ENCODE results near the gene CHD6.

The CHD6 gene

DNA sequence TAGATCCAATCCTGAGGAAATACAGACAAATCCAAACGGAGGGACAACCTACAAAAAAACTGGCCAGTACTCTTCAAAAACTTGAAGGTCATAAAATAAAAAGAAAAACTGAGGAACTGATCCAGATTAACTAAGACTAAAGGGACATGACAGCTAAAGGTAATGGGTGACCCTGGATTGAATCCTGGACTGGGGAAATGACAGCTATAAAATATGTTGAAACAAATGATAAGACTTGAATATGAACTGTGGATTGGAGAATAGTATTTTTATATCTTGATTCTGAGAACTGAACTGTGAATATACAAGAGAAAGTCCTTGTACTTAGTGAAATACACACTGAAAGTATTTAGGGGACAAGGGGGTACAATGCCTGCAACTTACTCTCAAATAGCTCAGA, 154.6 kb downstream of the CHD6 start:
- H3K18ac ChIP-seq (ENCODE audit: low read depth in 1 of 2, low read length in 2 of 2) = no peak overlapping the region
- no peak overlapping the region for H2BK120ac ChIP-seq (ENCODE audit: low read depth, low read length)
- no CpG with 5 or more reads among the region's 1 CpG for WGBS

DNA sequence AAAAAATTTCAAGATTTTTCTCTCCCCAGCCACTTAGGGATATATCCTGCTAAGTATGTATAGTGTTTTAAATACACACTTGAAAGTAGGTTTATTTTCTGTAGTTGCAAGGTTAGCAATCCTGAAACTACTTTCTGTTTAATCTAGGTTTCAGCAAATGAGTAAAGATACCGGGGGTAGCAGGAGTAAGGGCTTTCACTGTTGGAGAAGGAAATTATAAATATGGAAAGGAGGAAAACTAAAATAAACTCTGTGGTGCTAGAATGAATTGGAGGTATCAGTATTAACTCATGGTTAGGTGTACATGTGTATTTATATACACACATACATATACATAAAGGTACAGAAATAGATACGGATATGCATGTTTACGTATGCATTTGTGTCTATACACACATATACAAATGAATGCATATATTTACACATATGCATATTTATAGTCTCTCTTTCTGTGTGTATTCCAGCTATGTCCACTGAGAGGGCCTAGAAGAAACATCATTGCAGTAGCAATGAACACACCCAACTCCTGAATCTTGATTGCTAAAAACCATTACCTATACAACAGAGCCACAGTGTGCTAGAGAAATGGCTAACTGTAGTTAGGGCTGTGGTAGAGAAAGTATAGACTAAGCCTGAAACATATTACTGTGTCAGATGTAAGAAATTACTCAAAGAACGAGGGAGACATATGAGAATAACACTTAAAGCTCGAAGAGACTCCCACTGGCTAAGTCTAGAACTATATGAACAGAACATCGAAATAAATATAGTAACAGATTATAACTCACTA, 155.6 kb downstream of the CHD6 start:
- no peak overlapping the region for H3K14ac ChIP-seq (ENCODE audit: low read length in 2 of 2)
- WGBS = 100% methylated on average over 2 of the region's 6 CpGs
- H3K36me3 ChIP-seq (ENCODE audit: control insufficient read depth in 1 of 2, insufficient read depth in 2 of 2, low read depth in 1 of 2, low read length in 2 of 2) = peaks cover 17 to 65% of the 10 kb centered on the region in 2 experiments
- H3K79me1 ChIP-seq (replicated peaks; ENCODE audit: low read length, poor library complexity, severe bottlenecking) = peaks cover 2% of the 10 kb centered on the region
- H2AK5ac ChIP-seq (ENCODE audit: low read length, severe bottlenecking) = no peak overlapping the region
- no peaks in the 10 kb centered on the region for H3K27me3 ChIP-seq (ENCODE audit: control insufficient read depth in 1 of 2, insufficient read depth in 1 of 2, low read length in 2 of 2)
- H3K18ac ChIP-seq (ENCODE audit: low read depth in 1 of 2, low read length in 2 of 2) = no peak overlapping the region
- no peak overlapping the region for H4K8ac ChIP-seq (ENCODE audit: low read length)
- H3K27ac ChIP-seq (ENCODE audit: low read length, poor library complexity, severe bottlenecking) = no peak overlapping the region
- H3K23ac ChIP-seq (ENCODE audit: low read length in 2 of 2) = no peak overlapping the region
- H2BK15ac ChIP-seq (ENCODE audit: low read depth, poor library complexity, severe bottlenecking) = no peak overlapping the region
- H2BK120ac ChIP-seq (ENCODE audit: low read depth, low read length) = no peak overlapping the region
- H4K91ac ChIP-seq (ENCODE audit: low read length) = no peak overlapping the region
- no peak overlapping the region for H3K4ac ChIP-seq (ENCODE audit: low read depth in 1 of 2, low read length in 2 of 2)
- H3K9me3 ChIP-seq (ENCODE audit: control insufficient read depth, low read length) = peaks cover 5% of the 10 kb centered on the region
- no peak overlapping the region for H3K9ac ChIP-seq (ENCODE audit: low read length)
- no peak overlapping the region for H2BK5ac ChIP-seq (ENCODE audit: low read depth, low read length, poor library complexity, severe bottlenecking)
- DNase-seq = no peak
- H3K4me3 ChIP-seq (ENCODE audit: insufficient read depth in 1 of 2, low read depth in 1 of 2, low read length in 2 of 2) = no peak overlapping the region
- no peak overlapping the region for H2AFZ ChIP-seq (ENCODE audit: low read depth, low read length)
- no peak overlapping the region for H2BK12ac ChIP-seq (ENCODE audit: low read length in 2 of 2)
- peaks cover 2% of the 10 kb centered on the region for H3K4me1 ChIP-seq (ENCODE audit: control insufficient read depth, insufficient read depth, low read depth, low read length)
- H3K4me2 ChIP-seq (ENCODE audit: low read length, poor library complexity, severe bottlenecking) = no peak overlapping the region

More for the DNA sequence above, 154.6 kb downstream of the CHD6 start:
- H3K4me2 ChIP-seq (ENCODE audit: low read length, poor library complexity, severe bottlenecking) = no peak overlapping the region
- H3K23ac ChIP-seq (ENCODE audit: low read length in 2 of 2) = no peak overlapping the region
- no peaks in the 10 kb centered on the region for H3K27me3 ChIP-seq (ENCODE audit: control insufficient read depth in 1 of 2, insufficient read depth in 1 of 2, low read length in 2 of 2)
- peaks cover 3% of the 10 kb centered on the region for H3K79me1 ChIP-seq (replicated peaks; ENCODE audit: low read length, poor library complexity, severe bottlenecking)
- no peak overlapping the region for H2BK12ac ChIP-seq (ENCODE audit: low read length in 2 of 2)
- H2AK5ac ChIP-seq (ENCODE audit: low read length, severe bottlenecking) = no peak overlapping the region
- H4K91ac ChIP-seq (ENCODE audit: low read length) = no peak overlapping the region
- H2AFZ ChIP-seq (ENCODE audit: low read depth, low read length) = no peak overlapping the region
- H3K4me3 ChIP-seq (ENCODE audit: insufficient read depth in 1 of 2, low read depth in 1 of 2, low read length in 2 of 2) = no peak overlapping the region
- H3K9me3 ChIP-seq (ENCODE audit: control insufficient read depth, low read length) = peaks cover 5% of the 10 kb centered on the region
- no peak overlapping the region for H4K8ac ChIP-seq (ENCODE audit: low read length)
- no peak for DNase-seq
- no peak overlapping the region for H2BK5ac ChIP-seq (ENCODE audit: low read depth, low read length, poor library complexity, severe bottlenecking)
- H3K36me3 ChIP-seq (ENCODE audit: control insufficient read depth in 1 of 2, insufficient read depth in 2 of 2, low read depth in 1 of 2, low read length in 2 of 2) = peaks cover 16 to 62% of the 10 kb centered on the region in 2 experiments
- no peak overlapping the region for H2BK15ac ChIP-seq (ENCODE audit: low read depth, poor library complexity, severe bottlenecking)
- no peak overlapping the region for H3K9ac ChIP-seq (ENCODE audit: low read length)
- H3K4me1 ChIP-seq (ENCODE audit: control insufficient read depth, insufficient read depth, low read depth, low read length) = peaks cover 2% of the 10 kb centered on the region
- H3K14ac ChIP-seq (ENCODE audit: low read length in 2 of 2) = no peak overlapping the region
- no peak overlapping the region for H3K4ac ChIP-seq (ENCODE audit: low read depth in 1 of 2, low read length in 2 of 2)
- no peak overlapping the region for H3K27ac ChIP-seq (ENCODE audit: low read length, poor library complexity, severe bottlenecking)

- Histone ChIP-seq H3K18ac (ENCODE audit: low read depth in 1 of 2, low read length in 2 of 2) (no peak overlapping the region), H3K14ac (ENCODE audit: low read length in 2 of 2) (no peak overlapping the region), H3K9ac (ENCODE audit: low read length) (no peak overlapping the region), H3K23ac (ENCODE audit: low read length in 2 of 2) (no peak overlapping the region), H3K27me3 (ENCODE audit: control insufficient read depth in 1 of 2, insufficient read depth in 1 of 2, low read length in 2 of 2) (no peaks in the 10 kb centered on the region), H2BK120ac (ENCODE audit: low read depth, low read length) (no peak overlapping the region), H2AK5ac (ENCODE audit: low read length, severe bottlenecking) (no peak overlapping the region), H2BK12ac (ENCODE audit: low read length in 2 of 2) (no peak overlapping the region), H3K4me3 (ENCODE audit: insufficient read depth in 1 of 2, low read depth in 1 of 2, low read length in 2 of 2) (no peak overlapping the region), H2BK5ac (ENCODE audit: low read depth, low read length, poor library complexity, severe bottlenecking) (no peak overlapping the region), H3K27ac (ENCODE audit: low read length, poor library complexity, severe bottlenecking) (no peak overlapping the region), H3K4ac (ENCODE audit: low read depth in 1 of 2, low read length in 2 of 2) (no peak overlapping the region), H4K91ac (ENCODE audit: low read length) (no peak overlapping the region), H3K79me1 (replicated peaks; ENCODE audit: low read length, poor library complexity, severe bottlenecking) (peaks cover 4% of the 10 kb centered on the region), H3K36me3 (ENCODE audit: control insufficient read depth in 1 of 2, insufficient read depth in 2 of 2, low read depth in 1 of 2, low read length in 2 of 2) (peaks cover 30 to 69% of the 10 kb centered on the region in 2 experiments), H3K4me1 (ENCODE audit: control insufficient read depth, insufficient read depth, low read depth, low read length) (no peaks in the 10 kb centered on the region), H2BK15ac (ENCODE audit: low read depth, poor library complexity, severe bottlenecking) (no peak overlapping the region), H2AFZ (ENCODE audit: low read depth, low read length) (no peak overlapping the region), H3K9me3 (ENCODE audit: control insufficient read depth, low read length) (no peaks in the 10 kb centered on the region), H4K8ac (ENCODE audit: low read length) (no peak overlapping the region), H3K4me2 (ENCODE audit: low read length, poor library complexity, severe bottlenecking) (no peak overlapping the region)
- WGBS = 100% methylated on average over 2 of the region's 2 CpGs
- no peak for DNase-seq
Observed at GRCh38 chr20:41458761-41459160, 159.4 kb downstream of the CHD6 start.

DNA sequence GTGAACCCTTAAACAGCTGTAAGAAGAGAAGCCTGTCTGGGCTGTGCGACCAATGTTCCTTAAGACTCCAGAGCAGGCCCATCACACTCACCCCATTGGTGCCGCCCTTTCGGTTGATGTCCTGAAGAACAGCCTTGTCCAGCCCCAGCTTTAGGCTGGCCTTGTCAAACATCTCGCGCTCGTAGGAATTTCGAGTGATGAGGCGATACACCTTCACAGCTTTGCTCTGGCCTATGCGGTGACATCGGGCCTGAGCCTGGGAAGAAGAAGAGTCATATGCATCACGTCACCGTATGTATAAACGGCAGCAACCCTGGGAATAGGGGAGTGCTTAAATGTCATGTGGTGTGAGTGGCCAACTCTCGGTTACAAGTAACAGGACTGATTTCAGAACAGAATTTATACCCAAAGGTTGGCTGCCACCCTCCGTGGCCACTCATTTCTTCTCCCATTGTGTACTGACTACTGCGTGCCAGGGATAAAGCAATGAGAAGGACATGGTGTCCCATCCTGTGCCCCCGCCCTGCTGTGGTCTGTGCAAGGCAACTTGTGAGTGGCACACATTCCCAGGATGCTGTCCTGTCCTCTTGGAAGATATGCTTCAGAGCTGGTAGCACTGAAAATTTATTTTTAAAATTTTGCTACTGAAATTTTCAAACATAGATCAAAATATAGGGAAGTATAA, 160.9 kb downstream of the CHD6 start:
- 97% methylated on average over 17 of the region's 17 CpGs for WGBS
- H3K18ac ChIP-seq (ENCODE audit: low read depth in 1 of 2, low read length in 2 of 2) = no peak overlapping the region
- no peak for DNase-seq
- no peaks in the 10 kb centered on the region for H3K9me3 ChIP-seq (ENCODE audit: control insufficient read depth, low read length)
- H3K27ac ChIP-seq (ENCODE audit: low read length, poor library complexity, severe bottlenecking) = no peak overlapping the region
- H4K8ac ChIP-seq (ENCODE audit: low read length) = no peak overlapping the region
- H2BK120ac ChIP-seq (ENCODE audit: low read depth, low read length) = no peak overlapping the region
- peaks cover 45 to 77% of the 10 kb centered on the region in 2 experiments for H3K36me3 ChIP-seq (ENCODE audit: control insufficient read depth in 1 of 2, insufficient read depth in 2 of 2, low read depth in 1 of 2, low read length in 2 of 2)
- H3K23ac ChIP-seq (ENCODE audit: low read length in 2 of 2) = no peak overlapping the region
- no peak overlapping the region for H2BK5ac ChIP-seq (ENCODE audit: low read depth, low read length, poor library complexity, severe bottlenecking)
- peaks cover 4% of the 10 kb centered on the region for H3K79me1 ChIP-seq (replicated peaks; ENCODE audit: low read length, poor library complexity, severe bottlenecking)
- no peaks in the 10 kb centered on the region for H3K4me1 ChIP-seq (ENCODE audit: control insufficient read depth, insufficient read depth, low read depth, low read length)
- no peak overlapping the region for H2BK15ac ChIP-seq (ENCODE audit: low read depth, poor library complexity, severe bottlenecking)
- no peak overlapping the region for H2BK12ac ChIP-seq (ENCODE audit: low read length in 2 of 2)
- no peak overlapping the region for H3K4ac ChIP-seq (ENCODE audit: low read depth in 1 of 2, low read length in 2 of 2)
- H3K4me2 ChIP-seq (ENCODE audit: low read length, poor library complexity, severe bottlenecking) = no peak overlapping the region
- no peak overlapping the region for H3K9ac ChIP-seq (ENCODE audit: low read length)
- H4K91ac ChIP-seq (ENCODE audit: low read length) = no peak overlapping the region
- no peak overlapping the region for H3K14ac ChIP-seq (ENCODE audit: low read length in 2 of 2)
- H2AK5ac ChIP-seq (ENCODE audit: low read length, severe bottlenecking) = no peak overlapping the region
- no peaks in the 10 kb centered on the region for H3K27me3 ChIP-seq (ENCODE audit: control insufficient read depth in 1 of 2, insufficient read depth in 1 of 2, low read length in 2 of 2)
- no peak overlapping the region for H2AFZ ChIP-seq (ENCODE audit: low read depth, low read length)
- no peak overlapping the region for H3K4me3 ChIP-seq (ENCODE audit: insufficient read depth in 1 of 2, low read depth in 1 of 2, low read length in 2 of 2)
